ENCODE measurements around the gene ZNF398.

ZNF398 gene

DNA sequence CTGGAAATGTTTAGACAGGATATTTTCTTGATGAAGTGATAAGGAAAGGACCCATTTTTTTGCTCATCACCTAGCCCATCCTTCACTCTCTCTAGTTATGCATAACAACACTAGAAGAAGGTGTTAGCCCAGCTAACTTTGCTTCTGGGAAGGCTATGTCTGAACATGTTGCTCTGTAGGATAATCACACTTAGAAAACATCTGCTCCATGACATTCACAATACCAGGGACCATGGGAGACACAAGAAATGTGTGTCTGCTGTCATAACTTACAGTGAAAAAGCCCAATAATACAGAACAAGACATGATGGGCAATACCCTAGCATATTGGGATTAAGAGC lies 34.2 kb downstream of the ZNF398 start:
- Histone ChIP-seq H3K9ac (ENCODE audit: low read depth, low read length) (no peak overlapping the region), H3K4me1 (ENCODE audit: control insufficient read depth, insufficient read depth, low read length) (no peaks in the 10 kb centered on the region), H3K36me3 (ENCODE audit: insufficient read depth, low read length) (peaks cover 56% of the 10 kb centered on the region), H3K9me3 (replicated peaks; ENCODE audit: low read length) (no peaks in the 10 kb centered on the region), H3K4me2 (ENCODE audit: low read length) (no peak overlapping the region), H3K27me3 (ENCODE audit: control insufficient read depth, insufficient read depth, low read length) (no peaks in the 10 kb centered on the region), H3K4me3 (ENCODE audit: low read length) (no peak overlapping the region)

DNA sequence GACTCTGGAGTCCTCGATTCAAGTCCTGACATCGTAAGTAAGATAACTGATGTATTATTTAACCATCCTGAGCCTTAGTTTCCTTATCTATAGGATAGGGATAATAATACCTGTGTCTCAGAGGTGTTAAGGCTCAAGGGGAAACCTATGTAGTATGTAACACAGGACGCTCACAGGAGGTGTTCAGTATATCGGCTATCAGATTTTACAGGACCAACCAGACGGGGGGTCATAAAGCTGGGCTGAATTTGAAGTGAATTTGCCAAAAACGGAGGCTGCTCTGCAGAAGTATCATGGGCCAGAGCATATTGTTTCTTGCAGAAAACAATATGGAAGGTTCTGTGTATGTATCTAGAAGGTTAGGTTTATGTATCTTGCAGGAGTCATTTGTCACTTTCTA lies 37.0 kb downstream of the ZNF398 start:
- H3K4me2 ChIP-seq (ENCODE audit: low read length), result no peak overlapping the region
- H3K4me3 ChIP-seq (ENCODE audit: low read length), result no peak overlapping the region
- H3K9me3 ChIP-seq (replicated peaks; ENCODE audit: low read length), result no peaks in the 10 kb centered on the region
- H3K27me3 ChIP-seq (ENCODE audit: control insufficient read depth, insufficient read depth, low read length), result no peaks in the 10 kb centered on the region
- no peaks in the 10 kb centered on the region for H3K4me1 ChIP-seq (ENCODE audit: control insufficient read depth, insufficient read depth, low read length)
- no peak overlapping the region for H3K9ac ChIP-seq (ENCODE audit: low read depth, low read length)
- H3K36me3 ChIP-seq (ENCODE audit: insufficient read depth, low read length), result peaks cover 32% of the 10 kb centered on the region

GRCh38 chr7:149188213-149188612 lies 41.0 kb downstream of the ZNF398 start:
- Histone ChIP-seq H3K4me3 (ENCODE audit: low read length) (no peak overlapping the region), H3K36me3 (ENCODE audit: insufficient read depth, low read length) (no peaks in the 10 kb centered on the region), H3K9ac (ENCODE audit: low read depth, low read length) (no peak overlapping the region), H3K9me3 (replicated peaks; ENCODE audit: low read length) (no peaks in the 10 kb centered on the region), H3K27me3 (ENCODE audit: control insufficient read depth, insufficient read depth, low read length) (peaks cover 3% of the 10 kb centered on the region), H3K4me2 (ENCODE audit: low read length) (no peak overlapping the region), H3K4me1 (ENCODE audit: control insufficient read depth, insufficient read depth, low read length) (no peaks in the 10 kb centered on the region)

DNA sequence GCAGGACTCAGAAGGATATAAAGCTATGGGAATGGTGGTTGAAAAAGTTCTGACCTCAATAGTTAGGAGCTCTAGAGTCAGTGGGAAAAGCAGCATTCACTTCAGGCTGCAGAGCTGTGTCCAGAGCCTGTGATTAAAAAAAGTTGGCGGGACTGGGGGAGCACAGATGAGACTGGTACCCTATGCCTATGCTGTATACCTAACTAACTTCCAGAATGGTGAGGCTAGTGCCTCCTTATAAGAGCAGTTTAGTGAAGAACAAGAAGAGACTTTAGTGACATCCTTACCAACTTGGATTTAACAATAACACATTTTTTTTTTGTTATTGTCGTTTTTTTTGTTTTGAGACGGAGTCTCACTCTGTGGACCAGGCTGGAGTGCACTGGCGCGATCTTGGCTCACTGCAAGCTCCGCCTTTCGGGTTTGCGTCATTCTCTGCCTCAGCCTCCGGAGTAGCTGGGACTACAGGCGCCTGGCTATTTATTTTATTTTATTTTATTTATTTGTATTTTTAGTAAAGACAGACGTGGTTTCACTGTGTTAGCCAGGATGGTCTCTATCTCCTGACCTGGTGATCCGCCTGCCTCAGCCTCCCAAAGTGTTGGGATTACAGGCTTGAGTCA lies 41.5 kb downstream of the ZNF398 start:
- H3K9ac ChIP-seq (ENCODE audit: low read depth, low read length), result no peak overlapping the region
- peak overlapping the region; percentile 11 for H3K4me2 ChIP-seq (ENCODE audit: low read length)
- no peaks in the 10 kb centered on the region for H3K4me1 ChIP-seq (ENCODE audit: control insufficient read depth, insufficient read depth, low read length)
- H3K9me3 ChIP-seq (replicated peaks; ENCODE audit: low read length), result no peaks in the 10 kb centered on the region
- no peaks in the 10 kb centered on the region for H3K36me3 ChIP-seq (ENCODE audit: insufficient read depth, low read length)
- H3K27me3 ChIP-seq (ENCODE audit: control insufficient read depth, insufficient read depth, low read length), result peaks cover 3% of the 10 kb centered on the region
- H3K4me3 ChIP-seq (ENCODE audit: low read length), result no peak overlapping the region

DNA sequence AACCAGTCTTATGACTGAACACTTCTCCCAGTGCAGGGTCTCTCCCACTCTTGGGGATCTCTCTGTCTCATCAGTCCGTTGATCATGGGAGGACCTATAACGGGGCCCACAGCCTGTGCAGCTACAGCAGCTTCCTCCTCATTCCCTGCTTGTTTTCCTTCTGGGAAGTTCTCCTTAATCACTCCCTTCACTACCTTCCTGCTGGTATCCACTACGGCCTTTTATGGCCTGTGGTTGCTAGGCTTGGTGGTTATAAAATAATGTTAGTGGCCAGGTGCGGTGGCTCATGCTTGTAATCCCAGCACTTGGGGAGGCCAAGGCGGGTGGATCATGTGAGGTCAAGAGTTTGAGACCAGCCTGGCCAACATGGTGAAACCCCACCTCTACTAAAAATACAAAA lies 44.6 kb downstream of the ZNF398 start:
- H3K4me2 ChIP-seq (ENCODE audit: low read length), result no peak overlapping the region
- H3K4me1 ChIP-seq (ENCODE audit: control insufficient read depth, insufficient read depth, low read length), result peaks cover 8% of the 10 kb centered on the region
- no peak overlapping the region for H3K9ac ChIP-seq (ENCODE audit: low read depth, low read length)
- H3K36me3 ChIP-seq (ENCODE audit: insufficient read depth, low read length), result no peaks in the 10 kb centered on the region
- H3K27me3 ChIP-seq (ENCODE audit: control insufficient read depth, insufficient read depth, low read length), result peaks cover 3% of the 10 kb centered on the region
- no peaks in the 10 kb centered on the region for H3K9me3 ChIP-seq (replicated peaks; ENCODE audit: low read length)
- H3K4me3 ChIP-seq (ENCODE audit: low read length), result no peak overlapping the region

DNA sequence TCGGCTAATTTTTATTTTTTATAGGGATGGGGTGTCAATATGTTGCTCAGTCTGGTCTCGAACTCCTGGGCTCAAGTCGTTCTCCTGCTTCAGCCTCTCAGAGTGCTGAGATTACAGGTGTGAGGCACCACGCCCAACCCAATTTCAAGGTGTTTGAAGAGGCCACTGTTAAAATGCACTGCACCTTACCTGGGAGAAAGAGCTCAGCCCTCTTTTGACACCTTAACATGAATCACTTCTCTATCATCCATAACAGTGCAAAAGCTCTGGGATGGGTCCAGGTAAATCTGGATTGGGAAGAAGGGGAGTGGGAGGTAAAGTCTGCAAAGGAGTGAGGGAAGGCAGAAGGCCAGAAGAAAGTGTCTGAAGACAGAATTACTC lies 47.5 kb downstream of the ZNF398 start:
- peaks cover 23% of the 10 kb centered on the region for H3K4me1 ChIP-seq (ENCODE audit: control insufficient read depth, insufficient read depth, low read length)

DNA sequence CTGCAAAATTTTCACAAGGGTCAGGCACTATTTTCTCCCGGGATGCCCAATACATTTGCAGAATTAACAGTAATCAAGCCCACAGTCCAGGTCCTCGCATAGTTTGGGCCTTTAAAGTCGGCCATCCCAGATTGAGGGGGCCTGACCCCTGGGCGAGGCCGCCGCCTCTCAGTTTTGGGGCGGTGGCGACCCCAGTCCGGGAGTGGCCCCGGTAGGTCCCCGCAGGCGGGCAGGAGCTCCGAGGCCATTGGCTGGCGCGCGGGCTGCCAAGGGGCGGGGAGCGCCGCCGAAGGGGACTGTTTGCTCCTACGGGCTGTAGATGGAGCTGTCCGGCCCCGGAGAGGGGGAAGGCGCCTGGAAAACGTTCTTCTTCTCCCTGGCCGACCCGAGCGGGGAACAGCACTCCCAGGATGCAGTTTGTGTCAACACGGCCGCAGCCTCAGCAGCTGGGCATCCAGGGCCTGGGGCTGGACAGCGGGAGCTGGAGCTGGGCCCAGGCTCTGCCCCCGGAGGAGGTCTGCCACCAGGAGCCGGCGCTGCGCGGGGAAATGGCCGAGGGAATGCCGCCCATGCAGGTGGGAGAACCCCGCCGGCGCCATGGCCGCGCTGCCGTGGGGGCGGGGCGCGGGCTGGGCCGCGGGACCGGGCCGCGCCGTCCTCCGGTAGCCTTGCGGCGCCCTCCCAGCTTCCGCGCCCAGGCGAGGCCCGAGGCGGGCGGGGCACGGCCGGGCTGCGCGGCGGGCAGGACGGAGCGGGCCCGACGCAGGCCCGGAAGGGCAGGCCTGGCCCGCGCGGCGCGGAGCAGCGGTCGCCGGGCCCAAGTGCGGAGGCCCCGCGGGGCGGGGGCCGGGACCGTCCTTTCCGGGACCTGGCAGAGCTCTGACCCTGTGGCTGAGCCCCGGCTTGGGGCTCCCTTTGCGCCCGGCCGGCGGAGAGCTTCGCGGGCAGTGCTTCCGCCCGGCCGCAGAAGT lies 48.2 kb downstream of the ZNF398 start, which contains the start of gene ZNF282:
TSS of gene ZNF282 (plus strand) at position 367 of the 971 bp plus-strand sequence. CDS start at position 411, 44 bp downstream.
- Histone ChIP-seq H3K4me1 (ENCODE audit: control insufficient read depth, insufficient read depth, low read length) (peaks cover 27% of the 10 kb centered on the region), H3K27me3 (ENCODE audit: control insufficient read depth, insufficient read depth, low read length) (no peaks in the 10 kb centered on the region), H3K4me3 (ENCODE audit: low read length) (peak within 1 kb of the TSS; percentile 99), H3K36me3 (ENCODE audit: insufficient read depth, low read length) (peaks cover 29% of the 10 kb centered on the region), H3K9ac (ENCODE audit: low read depth, low read length) (peak within 1 kb of the TSS; percentile 99), H3K4me2 (ENCODE audit: low read length) (peak within 1 kb of the TSS; percentile 94), H3K9me3 (replicated peaks; ENCODE audit: low read length) (no peaks in the 10 kb centered on the region)

More for the DNA sequence above, 47.5 kb downstream of the ZNF398 start:
- Histone ChIP-seq H3K4me3 (ENCODE audit: low read length) (peak overlapping the region; percentile 99), H3K27me3 (ENCODE audit: control insufficient read depth, insufficient read depth, low read length) (peaks cover under 1% of the 10 kb centered on the region), H3K9ac (ENCODE audit: low read depth, low read length) (peak overlapping the region; percentile 99), H3K9me3 (replicated peaks; ENCODE audit: low read length) (no peaks in the 10 kb centered on the region), H3K36me3 (ENCODE audit: insufficient read depth, low read length) (peaks cover 24% of the 10 kb centered on the region), H3K4me2 (ENCODE audit: low read length) (peak overlapping the region; percentile 94)

GRCh38 chr7:149196151-149196704 lies 49.0 kb downstream of the ZNF398 start:
- no peaks in the 10 kb centered on the region for H3K27me3 ChIP-seq (ENCODE audit: control insufficient read depth, insufficient read depth, low read length)
- H3K4me3 ChIP-seq (ENCODE audit: low read length), result peak overlapping the region; percentile 99
- H3K9me3 ChIP-seq (replicated peaks; ENCODE audit: low read length), result no peaks in the 10 kb centered on the region
- H3K4me2 ChIP-seq (ENCODE audit: low read length), result peak overlapping the region; percentile 94
- peak overlapping the region; percentile 99 for H3K9ac ChIP-seq (ENCODE audit: low read depth, low read length)
- peaks cover 27% of the 10 kb centered on the region for H3K4me1 ChIP-seq (ENCODE audit: control insufficient read depth, insufficient read depth, low read length)
- H3K36me3 ChIP-seq (ENCODE audit: insufficient read depth, low read length), result peaks cover 35% of the 10 kb centered on the region

DNA sequence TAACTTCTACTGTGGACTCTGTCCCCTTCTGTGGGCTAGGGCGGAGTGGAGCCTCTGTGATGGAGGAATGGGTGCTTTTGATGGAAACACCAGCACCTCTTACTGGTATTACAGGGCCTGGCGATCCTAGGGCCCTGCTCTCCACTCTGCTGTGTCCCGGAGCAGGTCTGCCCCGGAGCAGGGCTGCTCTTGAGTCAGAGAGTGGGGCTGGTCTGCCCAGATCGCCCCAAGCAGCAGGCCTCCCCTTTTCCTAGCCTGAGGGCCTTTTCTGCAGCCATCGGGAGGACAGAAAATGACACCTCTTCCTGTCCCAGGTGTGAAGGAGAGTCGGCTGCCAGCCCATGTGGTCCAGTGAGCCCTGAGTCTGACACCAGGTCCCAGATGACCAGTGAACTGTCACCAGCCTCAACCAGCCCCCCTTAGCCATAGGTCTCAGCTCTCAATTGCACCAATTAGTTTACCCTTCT lies 49.5 kb downstream of the ZNF398 start:
- Histone ChIP-seq H3K27me3 (ENCODE audit: control insufficient read depth, insufficient read depth, low read length) (no peaks in the 10 kb centered on the region), H3K4me3 (ENCODE audit: low read length) (peak overlapping the region; percentile 99), H3K36me3 (ENCODE audit: insufficient read depth, low read length) (peaks cover 38% of the 10 kb centered on the region), H3K4me2 (ENCODE audit: low read length) (peak overlapping the region; percentile 94), H3K4me1 (ENCODE audit: control insufficient read depth, insufficient read depth, low read length) (peaks cover 27% of the 10 kb centered on the region), H3K9ac (ENCODE audit: low read depth, low read length) (peak overlapping the region; percentile 99), H3K9me3 (replicated peaks; ENCODE audit: low read length) (no peaks in the 10 kb centered on the region)

DNA sequence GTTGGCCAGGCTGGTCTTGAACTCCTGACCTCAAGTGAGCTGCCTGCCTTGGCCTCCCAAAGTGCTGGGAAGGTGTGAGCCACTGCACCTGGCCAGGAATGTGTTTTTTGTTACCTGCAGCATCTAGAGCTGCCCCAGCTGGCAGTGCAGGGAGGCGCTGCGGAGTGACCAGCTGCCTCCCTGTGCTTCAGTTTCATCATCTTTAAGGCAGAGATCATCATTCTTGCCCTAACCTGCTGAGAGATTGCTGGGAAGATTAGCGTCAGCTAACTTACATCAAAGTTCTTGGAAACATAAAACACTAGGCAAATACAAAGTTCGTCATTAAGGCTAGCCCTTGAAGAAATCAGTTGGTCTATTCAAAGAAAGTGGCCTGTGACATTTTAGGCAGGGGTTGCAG lies 50.4 kb downstream of the ZNF398 start:
- Histone ChIP-seq H3K4me3 (ENCODE audit: low read length) (no peak overlapping the region), H3K9ac (ENCODE audit: low read depth, low read length) (peak overlapping the region; percentile 21), H3K36me3 (ENCODE audit: insufficient read depth, low read length) (peaks cover 41% of the 10 kb centered on the region), H3K4me2 (ENCODE audit: low read length) (peak overlapping the region; percentile 20), H3K4me1 (ENCODE audit: control insufficient read depth, insufficient read depth, low read length) (peaks cover 27% of the 10 kb centered on the region), H3K27me3 (ENCODE audit: control insufficient read depth, insufficient read depth, low read length) (no peaks in the 10 kb centered on the region), H3K9me3 (replicated peaks; ENCODE audit: low read length) (no peaks in the 10 kb centered on the region)

GRCh38 chr7:149198161-149198816 lies 51.0 kb downstream of the ZNF398 start:
- H3K27me3 ChIP-seq (ENCODE audit: control insufficient read depth, insufficient read depth, low read length), result no peaks in the 10 kb centered on the region

More at GRCh38 chr7:149198161-149198816, 51.0 kb downstream of the ZNF398 start:
- H3K36me3 ChIP-seq (ENCODE audit: insufficient read depth, low read length), result peaks cover 48% of the 10 kb centered on the region
- H3K4me1 ChIP-seq (ENCODE audit: control insufficient read depth, insufficient read depth, low read length), result peaks cover 27% of the 10 kb centered on the region
- no peak overlapping the region for H3K4me2 ChIP-seq (ENCODE audit: low read length)
- H3K9ac ChIP-seq (ENCODE audit: low read depth, low read length), result no peak overlapping the region
- H3K9me3 ChIP-seq (replicated peaks; ENCODE audit: low read length), result no peaks in the 10 kb centered on the region
- no peak overlapping the region for H3K4me3 ChIP-seq (ENCODE audit: low read length)

All from skeletal muscle satellite cell (primary cell).